ENCODE measurements around the gene APRT. TPM values are rescaled to one million over a fixed set of nuclear protein-coding genes. Genes with fewer than 3 reads are reported as not detected.
A peak's percentile ranks its signal among the peaks of the same experiment; 100 is the strongest.

APRT gene
- total and polyA plus RNA-seq, 4 experiments from 2014 or later = 171 to 624 (median 372) TPM

- Histone ChIP-seq H3K27ac (ENCODE audit: low read depth, low read length) (no peak overlapping the region), H3K4me3 (ENCODE audit: low read length in 2 of 2) (no peak overlapping the region), H3K4me1 (ENCODE audit: insufficient read depth, low read length) (no peaks in the 10 kb centered on the region), H3K9me3 (ENCODE audit: control insufficient read depth in 1 of 2, low read length in 2 of 2) (no peaks in the 10 kb centered on the region), H3K36me3 (ENCODE audit: insufficient read depth, low read length) (peaks cover 5% of the 10 kb centered on the region), H3K27me3 (ENCODE audit: insufficient read depth, low read length) (no peaks in the 10 kb centered on the region)
- CTCF ChIA-PET (ENCODE audit: partially characterized antibody) = no interaction called here
- intact Hi-C loops (cut with micrococcal nuclease) = no loop called here
- Mint-ChIP-seq H3K27ac (no peak overlapping the region), H3K4me1 (no peaks in the 10 kb centered on the region), H3K4me3 (no peak overlapping the region), H3K9me3 (no peaks in the 10 kb centered on the region), H3K36me3 (peaks cover 0 to 11% of the 10 kb centered on the region in 2 donors), H3K27me3 (no peaks in the 10 kb centered on the region)
- POLR2A ChIA-PET (ENCODE audit: partially characterized antibody) = no interaction called here
- DNase-seq = no peak
Observed at GRCh38 chr16:88836791-88837190, 25.1 kb upstream of the APRT start.

GRCh38 chr16:88835818-88836217, 24.1 kb upstream of the APRT start:
- no peaks in the 10 kb centered on the region for H3K27me3 Mint-ChIP-seq
- intact Hi-C loops (cut with micrococcal nuclease) = no loop called here
- no peak for DNase-seq
- no peaks in the 10 kb centered on the region for H3K9me3 ChIP-seq (ENCODE audit: control insufficient read depth in 1 of 2, low read length in 2 of 2)
- H3K9me3 Mint-ChIP-seq = no peaks in the 10 kb centered on the region
- H3K4me3 ChIP-seq (ENCODE audit: low read length in 2 of 2) = no peak overlapping the region
- no peak overlapping the region for H3K27ac ChIP-seq (ENCODE audit: low read depth, low read length)
- H3K27ac Mint-ChIP-seq = no peak overlapping the region
- no peaks in the 10 kb centered on the region for H3K27me3 ChIP-seq (ENCODE audit: insufficient read depth, low read length)
- ChIA-PET POLR2A (ENCODE audit: partially characterized antibody) (no interaction called here), CTCF (ENCODE audit: partially characterized antibody) (no interaction called here)
- no peaks in the 10 kb centered on the region for H3K4me1 ChIP-seq (ENCODE audit: insufficient read depth, low read length)
- no peaks in the 10 kb centered on the region for H3K4me1 Mint-ChIP-seq
- peaks cover 0 to 11% of the 10 kb centered on the region in 2 donors for H3K36me3 Mint-ChIP-seq
- no peak overlapping the region for H3K4me3 Mint-ChIP-seq
- H3K36me3 ChIP-seq (ENCODE audit: insufficient read depth, low read length) = peaks cover 5% of the 10 kb centered on the region

DNA sequence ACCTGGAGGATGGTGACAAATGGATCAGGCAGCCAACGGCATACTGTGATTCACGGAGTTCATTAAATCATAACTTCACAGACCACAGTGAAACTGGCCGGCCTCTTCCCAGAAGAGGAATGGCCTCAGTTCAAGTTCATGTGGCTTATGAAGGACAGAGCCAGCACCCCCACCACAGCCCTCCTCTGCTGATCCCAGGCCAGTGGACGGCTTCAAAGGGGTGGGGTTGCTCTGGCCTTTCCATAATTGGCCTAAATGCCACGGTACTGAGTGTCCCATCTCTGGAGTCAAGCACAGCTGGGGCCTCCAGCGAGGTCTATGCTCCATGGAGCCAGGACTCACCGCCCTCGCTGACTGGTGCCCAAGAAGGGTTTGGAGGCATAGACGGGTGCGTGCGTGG, 23.7 kb upstream of the APRT start:
- Mint-ChIP-seq H3K27ac (peak overlapping the region in 1 of 7 donors; percentile 55), H3K4me3 (no peak overlapping the region), H3K9me3 (no peaks in the 10 kb centered on the region), H3K27me3 (no peaks in the 10 kb centered on the region), H3K36me3 (peaks cover 0 to 11% of the 10 kb centered on the region in 2 donors), H3K4me1 (no peaks in the 10 kb centered on the region)
- Histone ChIP-seq H3K4me3 (ENCODE audit: low read length in 2 of 2) (no peak overlapping the region), H3K27ac (ENCODE audit: low read depth, low read length) (no peak overlapping the region), H3K27me3 (ENCODE audit: insufficient read depth, low read length) (no peaks in the 10 kb centered on the region), H3K4me1 (ENCODE audit: insufficient read depth, low read length) (no peaks in the 10 kb centered on the region), H3K36me3 (ENCODE audit: insufficient read depth, low read length) (peaks cover 3% of the 10 kb centered on the region), H3K9me3 (ENCODE audit: control insufficient read depth in 1 of 2, low read length in 2 of 2) (no peaks in the 10 kb centered on the region)
- DNase-seq = no peak
- ChIA-PET POLR2A (ENCODE audit: partially characterized antibody) (no interaction called here), CTCF (ENCODE audit: partially characterized antibody) (no interaction called here)
- intact Hi-C loops (cut with micrococcal nuclease) = no loop called here

GRCh38 chr16:88834670-88835069, 22.9 kb upstream of the APRT start:
- no peak for DNase-seq
- H3K4me3 ChIP-seq (ENCODE audit: low read length in 2 of 2) = no peak overlapping the region
- intact Hi-C loops (cut with micrococcal nuclease) = no loop called here
- no peaks in the 10 kb centered on the region for H3K36me3 ChIP-seq (ENCODE audit: insufficient read depth, low read length)
- Mint-ChIP-seq H3K9me3 (no peaks in the 10 kb centered on the region), H3K27me3 (no peaks in the 10 kb centered on the region), H3K27ac (no peak overlapping the region), H3K36me3 (peaks cover 0 to 7% of the 10 kb centered on the region in 2 donors), H3K4me3 (no peak overlapping the region), H3K4me1 (no peaks in the 10 kb centered on the region)
- CTCF ChIA-PET (ENCODE audit: partially characterized antibody) = no interaction called here
- POLR2A ChIA-PET (ENCODE audit: partially characterized antibody) = no interaction called here
- H3K9me3 ChIP-seq (ENCODE audit: control insufficient read depth in 1 of 2, low read length in 2 of 2) = no peaks in the 10 kb centered on the region
- H3K27ac ChIP-seq (ENCODE audit: low read depth, low read length) = no peak overlapping the region
- H3K4me1 ChIP-seq (ENCODE audit: insufficient read depth, low read length) = no peaks in the 10 kb centered on the region
- H3K27me3 ChIP-seq (ENCODE audit: insufficient read depth, low read length) = no peaks in the 10 kb centered on the region

DNA sequence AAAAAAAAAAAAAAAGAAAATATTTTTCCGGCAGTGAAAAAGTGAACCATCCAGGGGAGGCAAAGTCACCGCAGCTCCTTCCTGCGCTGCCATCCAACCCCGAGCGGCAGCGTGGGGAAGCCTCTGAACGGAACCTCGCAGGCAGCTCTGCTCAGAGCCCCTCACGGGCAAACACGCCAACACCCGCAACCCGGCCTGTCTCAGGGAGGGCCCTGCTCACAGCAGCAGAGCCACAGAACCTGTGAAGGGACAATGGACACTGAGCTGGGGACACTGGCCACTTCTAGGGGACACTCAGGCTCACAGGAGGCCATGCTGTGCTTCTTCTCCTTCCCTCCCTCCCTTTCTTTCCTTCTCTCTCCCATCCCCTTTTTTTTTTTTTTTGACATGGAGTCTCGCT, 21.4 kb upstream of the APRT start:
- Histone ChIP-seq H3K4me3 (ENCODE audit: low read length in 2 of 2) (no peak overlapping the region), H3K9me3 (ENCODE audit: control insufficient read depth in 1 of 2, low read length in 2 of 2) (no peaks in the 10 kb centered on the region), H3K27ac (ENCODE audit: low read depth, low read length) (no peak overlapping the region), H3K27me3 (ENCODE audit: insufficient read depth, low read length) (no peaks in the 10 kb centered on the region), H3K4me1 (ENCODE audit: insufficient read depth, low read length) (no peaks in the 10 kb centered on the region), H3K36me3 (ENCODE audit: insufficient read depth, low read length) (no peaks in the 10 kb centered on the region)
- H3K27ac Mint-ChIP-seq = no peak overlapping the region
- intact Hi-C loops (cut with micrococcal nuclease) = no loop called here
- no peaks in the 10 kb centered on the region for H3K27me3 Mint-ChIP-seq
- H3K4me3 Mint-ChIP-seq = no peak overlapping the region
- DNase-seq = no peak
- no peaks in the 10 kb centered on the region for H3K9me3 Mint-ChIP-seq
- ChIA-PET CTCF (ENCODE audit: partially characterized antibody) (no interaction called here), POLR2A (ENCODE audit: partially characterized antibody) (interaction anchor here (0.6 kb wide), 1 partner anchor 407 kb away, joined by 4 read pairs; no protein-coding TSS in a partner anchor)
- no peaks in the 10 kb centered on the region for H3K4me1 Mint-ChIP-seq
- peaks cover 0 to 8% of the 10 kb centered on the region in 2 donors for H3K36me3 Mint-ChIP-seq

- Histone ChIP-seq H3K4me1 (ENCODE audit: insufficient read depth, low read length) (no peaks in the 10 kb centered on the region), H3K4me3 (ENCODE audit: low read length in 2 of 2) (no peak overlapping the region), H3K27ac (ENCODE audit: low read depth, low read length) (no peak overlapping the region), H3K27me3 (ENCODE audit: insufficient read depth, low read length) (no peaks in the 10 kb centered on the region), H3K9me3 (ENCODE audit: control insufficient read depth in 1 of 2, low read length in 2 of 2) (no peaks in the 10 kb centered on the region), H3K36me3 (ENCODE audit: insufficient read depth, low read length) (no peaks in the 10 kb centered on the region)
- POLR2A ChIA-PET (ENCODE audit: partially characterized antibody) = no interaction called here
- DNase-seq = no peak
- intact Hi-C loops (cut with micrococcal nuclease) = no loop called here
- no peaks in the 10 kb centered on the region for H3K27me3 Mint-ChIP-seq
- CTCF ChIA-PET (ENCODE audit: partially characterized antibody) = no interaction called here
- no peaks in the 10 kb centered on the region for H3K9me3 Mint-ChIP-seq
- H3K4me3 Mint-ChIP-seq = no peak overlapping the region
- no peak overlapping the region for H3K27ac Mint-ChIP-seq
- H3K4me1 Mint-ChIP-seq = no peaks in the 10 kb centered on the region
- H3K36me3 Mint-ChIP-seq = peaks cover 0 to 8% of the 10 kb centered on the region in 2 donors
Observed at GRCh38 chr16:88831838-88832237, 20.1 kb upstream of the APRT start.

GRCh38 chr16:88830783-88831182, 19.1 kb upstream of the APRT start:
- ChIA-PET CTCF (ENCODE audit: partially characterized antibody) (no interaction called here), POLR2A (ENCODE audit: partially characterized antibody) (no interaction called here)
- intact Hi-C loops (cut with micrococcal nuclease) = no loop called here
- Histone ChIP-seq H3K36me3 (ENCODE audit: insufficient read depth, low read length) (no peaks in the 10 kb centered on the region), H3K27me3 (ENCODE audit: insufficient read depth, low read length) (no peaks in the 10 kb centered on the region), H3K9me3 (ENCODE audit: control insufficient read depth in 1 of 2, low read length in 2 of 2) (no peaks in the 10 kb centered on the region), H3K4me3 (ENCODE audit: low read length in 2 of 2) (no peak overlapping the region), H3K4me1 (ENCODE audit: insufficient read depth, low read length) (no peaks in the 10 kb centered on the region), H3K27ac (ENCODE audit: low read depth, low read length) (no peak overlapping the region)
- Mint-ChIP-seq H3K27me3 (no peaks in the 10 kb centered on the region), H3K4me3 (no peak overlapping the region), H3K4me1 (no peaks in the 10 kb centered on the region), H3K9me3 (no peaks in the 10 kb centered on the region), H3K27ac (no peak overlapping the region), H3K36me3 (peaks cover 0 to 9% of the 10 kb centered on the region in 2 donors)
- DNase-seq = no peak

DNA sequence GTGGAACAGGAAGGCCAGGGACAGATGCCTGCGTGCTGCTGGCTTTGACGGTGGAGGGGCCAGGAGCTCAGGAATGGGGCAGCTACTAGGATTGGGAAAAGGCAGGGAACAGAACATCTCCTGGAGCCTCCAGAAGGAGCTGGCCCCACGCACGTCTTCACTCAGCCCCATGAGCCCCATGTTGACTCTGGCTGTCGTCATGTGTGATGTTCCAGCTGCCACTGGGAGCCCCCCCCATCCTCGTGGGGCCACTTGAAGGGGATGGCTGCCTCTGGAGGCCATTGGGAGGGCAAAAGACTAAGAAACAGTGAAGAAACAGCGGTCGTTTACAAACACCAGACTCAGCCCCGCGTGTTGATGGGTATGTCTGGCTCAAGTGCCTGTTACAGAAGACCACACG, 18.5 kb upstream of the APRT start:
- Histone ChIP-seq H3K4me1 (ENCODE audit: insufficient read depth, low read length) (no peaks in the 10 kb centered on the region), H3K27me3 (ENCODE audit: insufficient read depth, low read length) (no peaks in the 10 kb centered on the region), H3K4me3 (ENCODE audit: low read length in 2 of 2) (no peak overlapping the region), H3K9me3 (ENCODE audit: control insufficient read depth in 1 of 2, low read length in 2 of 2) (no peaks in the 10 kb centered on the region), H3K27ac (ENCODE audit: low read depth, low read length) (no peak overlapping the region), H3K36me3 (ENCODE audit: insufficient read depth, low read length) (no peaks in the 10 kb centered on the region)
- no peaks in the 10 kb centered on the region for H3K9me3 Mint-ChIP-seq
- intact Hi-C loops (cut with micrococcal nuclease) = no loop called here
- H3K4me3 Mint-ChIP-seq = no peak overlapping the region
- no peak overlapping the region for H3K27ac Mint-ChIP-seq
- ChIA-PET CTCF (ENCODE audit: partially characterized antibody) (no interaction called here), POLR2A (ENCODE audit: partially characterized antibody) (no interaction called here)
- H3K27me3 Mint-ChIP-seq = no peaks in the 10 kb centered on the region
- H3K4me1 Mint-ChIP-seq = no peaks in the 10 kb centered on the region
- no peak for DNase-seq
- peaks cover 0 to 10% of the 10 kb centered on the region in 2 donors for H3K36me3 Mint-ChIP-seq
